RWPE1 (cell line): ENCODE data around the gene PDIA5.

ENCODE experiments used
- CTCF ChIA-PET: fragments of 350-600 bp; sonication (Branson Sonifier 250); formaldehyde crosslinking; extraction: SDS; loops from one replicate; lab custom pipeline; 2021; lab: Yijun Ruan, JAX
- POLR2A ChIA-PET: fragments of 400-600 bp; formaldehyde crosslinking; extraction: SDS; loops from one replicate; lab custom pipeline; 2020; ENCODE audit warnings: antibody characterized with exemption; ENCODE audit not compliant: low non-redundant PET; lab: Yijun Ruan, JAX
- DNase-seq: peaks from one replicate; pipeline ENCODE4 v3.0.0; 2012; ENCODE audit warnings: low spot score
- H3K27ac ChIP-seq: fragments of 450-650 bp; 2 replicates; pipeline ENCODE4 v1.5.1; 2017
- TF ChIP-seq, protein P1 (sequence below): fragments of 450-650 bp; conservative IDR thresholded peaks from 2 replicates; pipeline ENCODE4 v1.5.1; 2017; ENCODE audit warnings: low read depth, mild to moderate bottlenecking

The PDIA5 gene

DNA sequence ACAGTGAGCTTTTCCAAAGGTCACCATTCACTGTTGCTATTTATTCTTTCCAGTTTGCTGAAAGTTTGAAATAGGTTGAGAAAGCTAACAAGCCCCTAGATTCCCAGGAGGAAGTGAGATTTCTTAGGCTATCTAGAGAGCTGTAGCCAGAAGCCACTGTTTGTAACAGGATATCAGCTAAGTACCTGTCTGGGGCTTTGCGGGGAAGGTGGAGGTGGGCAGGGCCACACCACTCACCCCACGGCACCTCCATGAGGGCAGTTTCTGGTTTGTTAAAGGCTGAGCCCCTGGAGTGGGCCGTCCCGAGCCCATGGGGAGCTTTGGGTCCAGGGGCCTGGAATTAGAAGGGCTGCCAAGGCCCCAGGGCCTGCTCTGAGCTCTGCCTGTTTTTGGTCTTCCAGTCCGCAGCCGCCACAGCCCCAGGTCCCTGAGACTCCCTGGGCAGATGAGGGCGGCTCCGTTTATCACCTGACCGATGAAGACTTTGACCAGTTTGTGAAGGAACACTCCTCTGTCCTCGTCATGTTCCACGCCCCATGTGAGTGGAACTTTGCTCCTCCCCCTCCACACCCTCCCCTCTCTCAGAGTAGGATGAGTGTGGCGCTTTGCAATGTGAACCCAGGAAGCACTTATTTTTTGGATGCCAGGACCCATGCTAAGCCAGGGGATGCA, 63.4 kb downstream of the PDIA5 start:
- ChIA-PET CTCF (interaction anchor here (1.0 kb wide), 1 partner anchor 17 kb away, joined by 3 read pairs; no protein-coding TSS in a partner anchor), POLR2A (no interaction called here)
- TF ChIP-seq, protein P1, sequence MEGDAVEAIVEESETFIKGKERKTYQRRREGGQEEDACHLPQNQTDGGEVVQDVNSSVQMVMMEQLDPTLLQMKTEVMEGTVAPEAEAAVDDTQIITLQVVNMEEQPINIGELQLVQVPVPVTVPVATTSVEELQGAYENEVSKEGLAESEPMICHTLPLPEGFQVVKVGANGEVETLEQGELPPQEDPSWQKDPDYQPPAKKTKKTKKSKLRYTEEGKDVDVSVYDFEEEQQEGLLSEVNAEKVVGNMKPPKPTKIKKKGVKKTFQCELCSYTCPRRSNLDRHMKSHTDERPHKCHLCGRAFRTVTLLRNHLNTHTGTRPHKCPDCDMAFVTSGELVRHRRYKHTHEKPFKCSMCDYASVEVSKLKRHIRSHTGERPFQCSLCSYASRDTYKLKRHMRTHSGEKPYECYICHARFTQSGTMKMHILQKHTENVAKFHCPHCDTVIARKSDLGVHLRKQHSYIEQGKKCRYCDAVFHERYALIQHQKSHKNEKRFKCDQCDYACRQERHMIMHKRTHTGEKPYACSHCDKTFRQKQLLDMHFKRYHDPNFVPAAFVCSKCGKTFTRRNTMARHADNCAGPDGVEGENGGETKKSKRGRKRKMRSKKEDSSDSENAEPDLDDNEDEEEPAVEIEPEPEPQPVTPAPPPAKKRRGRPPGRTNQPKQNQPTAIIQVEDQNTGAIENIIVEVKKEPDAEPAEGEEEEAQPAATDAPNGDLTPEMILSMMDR: no peak
- no peak for DNase-seq
- no peak overlapping the region for H3K27ac ChIP-seq

DNA sequence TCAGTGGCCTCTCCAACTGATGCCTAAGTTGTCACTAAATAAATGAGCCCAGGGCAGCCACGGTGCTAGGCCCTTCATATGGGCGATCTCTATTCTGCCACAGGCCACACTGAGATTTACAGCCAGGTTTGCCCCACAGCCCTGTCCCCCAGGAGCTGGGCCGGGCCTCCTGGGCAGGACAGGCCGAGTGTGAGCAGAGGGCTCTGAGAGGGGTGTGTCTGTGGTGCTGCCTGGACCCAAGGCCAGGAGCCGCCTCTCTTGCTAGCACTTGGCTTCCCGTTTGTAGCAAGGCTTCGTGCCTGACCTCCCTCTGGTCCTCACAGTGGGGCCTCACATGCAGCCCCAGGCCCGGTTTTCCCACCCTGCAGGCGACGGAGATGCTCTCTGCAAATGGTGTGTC, 67.8 kb downstream of the PDIA5 start:
- CTCF ChIA-PET: no interaction called here
- TF ChIP-seq, protein P1: no peak
- DNase-seq: no peak
- no peak overlapping the region for H3K27ac ChIP-seq
- POLR2A ChIA-PET: no interaction called here

DNA sequence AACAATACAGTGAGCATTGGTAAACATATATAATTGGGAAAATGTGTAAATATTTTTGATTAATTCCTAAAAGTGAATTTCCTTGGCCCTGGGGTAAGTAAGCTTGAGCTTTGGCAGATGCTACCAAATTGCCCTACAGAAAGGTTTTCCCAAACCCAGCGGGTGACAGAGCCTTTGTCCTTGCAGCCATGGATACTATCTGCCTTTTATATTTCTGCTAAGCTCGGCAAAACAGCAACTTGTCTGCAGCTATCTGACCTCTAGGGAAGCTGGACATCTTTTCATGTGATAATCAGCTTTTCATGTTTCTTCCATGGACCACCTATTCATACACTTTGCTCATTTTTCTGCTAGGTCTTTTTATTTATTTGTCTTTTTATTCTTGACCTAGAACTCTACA, 70.2 kb downstream of the PDIA5 start:
- POLR2A ChIA-PET: no interaction called here
- no peak overlapping the region for H3K27ac ChIP-seq
- CTCF ChIA-PET: no interaction called here
- TF ChIP-seq, protein P1: no peak
- no peak for DNase-seq

DNA sequence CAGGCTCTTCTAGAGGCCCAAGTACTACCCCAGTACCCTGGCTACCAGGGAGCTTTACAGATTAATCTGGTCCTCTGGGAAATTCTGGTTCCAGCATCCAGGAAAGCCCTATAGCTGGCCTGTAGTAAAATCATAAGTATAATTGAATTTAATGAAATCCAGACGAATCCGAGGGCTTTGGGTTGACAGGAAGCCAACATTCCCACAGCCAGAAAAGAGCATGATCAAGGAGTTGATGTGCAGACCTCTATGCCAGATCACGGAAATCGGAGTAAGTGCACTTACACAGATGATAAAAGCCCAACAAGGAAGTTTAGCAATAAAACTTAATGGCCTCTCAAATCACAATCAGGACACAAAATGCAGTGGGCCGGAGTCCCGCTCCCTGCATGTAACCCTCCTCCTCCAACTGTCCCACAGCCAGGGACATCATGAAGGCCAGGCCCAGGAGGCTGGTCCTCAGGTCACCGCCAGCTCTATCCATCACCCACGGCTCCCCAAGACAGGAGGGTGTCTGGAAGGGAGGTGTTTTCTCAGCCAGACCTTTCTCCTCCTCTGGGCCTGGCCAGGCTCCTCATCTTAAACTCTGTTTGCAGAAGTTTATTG, 72.1 kb downstream of the PDIA5 start:
- ChIA-PET POLR2A (no interaction called here), CTCF (no interaction called here)
- TF ChIP-seq, protein P1: no peak
- no peak for DNase-seq
- H3K27ac ChIP-seq: no peak overlapping the region

DNA sequence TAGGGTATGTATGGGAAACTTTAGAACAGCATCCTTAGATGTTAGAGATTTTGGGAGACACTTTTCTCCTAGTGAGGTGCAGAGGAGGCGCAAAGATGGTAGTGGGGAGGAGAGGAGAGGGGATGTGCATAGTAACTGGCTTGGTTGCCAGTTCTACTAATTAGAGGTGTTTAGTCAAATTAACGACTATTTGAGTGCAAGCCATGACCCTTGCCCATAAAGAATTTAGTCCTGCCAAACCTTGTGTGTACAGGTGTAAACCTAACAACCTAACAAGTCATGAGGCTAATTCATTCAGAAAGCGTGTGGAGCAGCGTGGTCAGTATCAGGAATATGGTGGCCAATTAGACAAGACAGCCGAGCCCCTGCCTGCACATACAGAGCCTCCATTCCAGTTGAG, 72.7 kb downstream of the PDIA5 start:
- ChIA-PET CTCF (no interaction called here), POLR2A (no interaction called here)
- TF ChIP-seq, protein P1: no peak
- DNase-seq: no peak
- H3K27ac ChIP-seq: no peak overlapping the region

DNA sequence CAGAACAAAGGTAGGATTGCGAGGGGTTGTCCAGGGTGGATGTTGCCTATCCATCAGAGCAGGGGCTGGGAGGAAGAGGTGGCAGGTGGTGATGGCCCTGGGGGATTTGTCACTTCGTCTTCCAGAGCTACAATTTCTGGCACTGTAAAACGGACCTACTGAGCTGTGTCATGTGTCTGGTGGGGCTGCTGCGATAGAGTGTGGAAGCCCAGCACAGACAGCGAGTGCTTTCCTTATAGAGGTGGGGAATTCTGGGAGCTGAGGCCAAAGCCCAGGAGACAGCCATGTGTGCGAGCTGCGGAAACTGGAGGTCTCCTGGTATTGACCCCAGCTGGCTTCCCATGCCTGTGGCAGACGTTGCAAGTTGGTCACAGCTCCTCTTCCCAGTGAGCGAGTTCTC, 73.7 kb downstream of the PDIA5 start:
- POLR2A ChIA-PET: no interaction called here
- CTCF ChIA-PET: interaction anchor here (0.6 kb wide), 1 partner anchor 1516 kb away, joined by 3 read pairs; no protein-coding TSS in a partner anchor
- TF ChIP-seq, protein P1: no peak
- no peak for DNase-seq
- H3K27ac ChIP-seq: no peak overlapping the region
